Activated CD4-positive, alpha-beta T cell treated with anti-CD3 and anti-CD28 coated beads, Interleukin-2, amount 50 U/mL, for 24 hours (primary cell): ENCODE results near the gene PTBP3.

Experiments used
- DNase-seq, 2 donors: peaks; one replicate each; pipeline ENCODE4 v3.0.0-alpha.2; 2020; ENCODE audit warnings: low read depth in 1 of 2, low spot score in 1 of 2

Gene PTBP3

GRCh38 chr9:112360047-112360804 lies 26.8 kb upstream of the PTBP3 start:
- no peak for DNase-seq

- DNase-seq: no peak
These were observed 22.0 kb upstream of the PTBP3 start for GRCh38 chr9:112355427-112355897.

- no peak for DNase-seq
These were observed 20.8 kb upstream of the PTBP3 start for GRCh38 chr9:112354081-112354743.

- DNase-seq: no peak
These were observed 18.8 kb upstream of the PTBP3 start for GRCh38 chr9:112352209-112352608.

GRCh38 chr9:112351184-112351583 lies 17.8 kb upstream of the PTBP3 start:
- no peak for DNase-seq

- no peak for DNase-seq
These were observed 15.6 kb upstream of the PTBP3 start for GRCh38 chr9:112349008-112349333.

GRCh38 chr9:112348257-112349007 lies 15.0 kb upstream of the PTBP3 start:
- peak; percentile 41 to 73 for DNase-seq

- DNase-seq: no peak
These were observed 8.3 kb upstream of the PTBP3 start for GRCh38 chr9:112341730-112342129.

GRCh38 chr9:112339886-112340285 lies 6.5 kb upstream of the PTBP3 start:
- no peak for DNase-seq

GRCh38 chr9:112338561-112338960 lies 5.1 kb upstream of the PTBP3 start:
- DNase-seq: no peak

- DNase-seq: no peak
These were observed 4.1 kb upstream of the PTBP3 start for GRCh38 chr9:112337547-112337946.

- DNase-seq: peak in 1 of 2 donors; percentile 24
These were observed 1.0 kb upstream of the PTBP3 start for GRCh38 chr9:112334432-112334841.

GRCh38 chr9:112333639-112334431 lies 416 bp upstream of the PTBP3 start:
- peak; percentile 83 to 90 for DNase-seq

- no peak for DNase-seq
These were observed 794 bp downstream of the PTBP3 start for GRCh38 chr9:112332674-112332976.

GRCh38 chr9:112332214-112332613 lies 1.2 kb downstream of the PTBP3 start:
- DNase-seq: no peak

- no peak for DNase-seq
These were observed 1.8 kb downstream of the PTBP3 start for GRCh38 chr9:112331674-112331952.

GRCh38 chr9:112328545-112328944 lies 4.9 kb downstream of the PTBP3 start:
- no peak for DNase-seq

- no peak for DNase-seq
These were observed 5.5 kb downstream of the PTBP3 start for GRCh38 chr9:112327718-112328450.

- DNase-seq: no peak
These were observed 7.2 kb downstream of the PTBP3 start for GRCh38 chr9:112326194-112326593.

GRCh38 chr9:112325600-112325999 lies 7.8 kb downstream of the PTBP3 start:
- no peak for DNase-seq

GRCh38 chr9:112325127-112325526 lies 8.3 kb downstream of the PTBP3 start:
- no peak for DNase-seq
